Measurements from ENCODE around the gene SUPT6H.
A peak's percentile ranks its signal among the peaks of the same experiment; 100 is the strongest.
"Not testable (repeated sequence)": the region's sequence is repeated elsewhere in the genome, so short reads cannot be mapped to it uniquely, and the experiment has no call there.

SUPT6H gene

GRCh38 chr17:28718333-28719020, 56.5 kb downstream of the SUPT6H start:
- no peak for DNase-seq

GRCh38 chr17:28719021-28719433, 57.0 kb downstream of the SUPT6H start:
- no peak for DNase-seq

- DNase-seq = no peak
These were observed 58.4 kb downstream of the SUPT6H start for GRCh38 chr17:28720247-28720996.

GRCh38 chr17:28720997-28721329, 59.0 kb downstream of the SUPT6H start:
- DNase-seq = not testable (repeated sequence)

- no peak for DNase-seq
These were observed 60.6 kb downstream of the SUPT6H start for GRCh38 chr17:28722417-28723158.

- DNase-seq = no peak
These were observed 61.3 kb downstream of the SUPT6H start for GRCh38 chr17:28723159-28723835.

- DNase-seq = not testable (repeated sequence)
These were observed 62.0 kb downstream of the SUPT6H start for GRCh38 chr17:28723836-28724499.

GRCh38 chr17:28724500-28725165, 62.6 kb downstream of the SUPT6H start:
- no peak for DNase-seq

- DNase-seq = peak; percentile 33
These were observed 63.2 kb downstream of the SUPT6H start for GRCh38 chr17:28725166-28725659.

GRCh38 chr17:28725660-28726225, 63.7 kb downstream of the SUPT6H start:
- DNase-seq = peak; percentile 86

- DNase-seq = no peak
These were observed 64.2 kb downstream of the SUPT6H start, which contains the start of gene TLCD1 for GRCh38 chr17:28726226-28726626. TSS of gene TLCD1 (minus strand) at chr17:28726233. CDS start at chr17:28726097, 136 bp downstream.

GRCh38 chr17:28726627-28727491, 64.9 kb downstream of the SUPT6H start:
- peak; percentile 96 for DNase-seq

- peak; percentile 98 for DNase-seq
These were observed 66.6 kb downstream of the SUPT6H start, which contains the start of gene NEK8 for GRCh38 chr17:28728364-28729200. TSS of gene NEK8 (plus strand) at chr17:28728788. CDS start at chr17:28728814, 26 bp downstream.

- no peak for DNase-seq
These were observed 67.9 kb downstream of the SUPT6H start for GRCh38 chr17:28729950-28730330.

GRCh38 chr17:28733346-28733745, 71.3 kb downstream of the SUPT6H start:
- no peak for DNase-seq

- no peak for DNase-seq
These were observed 72.8 kb downstream of the SUPT6H start for GRCh38 chr17:28734712-28735241.

- DNase-seq = no peak
These were observed 73.3 kb downstream of the SUPT6H start for GRCh38 chr17:28735242-28735722.
